SK-N-MC (cell line): ENCODE data around the gene RTBDN.

ENCODE experiments used
- EZH2 ChIP-seq: fragments of 200-600 bp; sonication (generic); IDR thresholded peaks from one replicate; pipeline ENCODE4 v1.6.1; 2017; ENCODE audit warnings: antibody characterized with exemption
- FOXP2 ChIP-seq: optimal IDR thresholded peaks from 2 replicates; pipeline ENCODE3; 2011; ENCODE audit warnings: mild to moderate bottlenecking, moderate library complexity; ENCODE audit not compliant: insufficient read depth; ENCODE audit errors: extremely low read length, control extremely low read depth
- POLR2AphosphoS5 ChIP-seq: IDR thresholded peaks from 2 replicates; pipeline ENCODE4 v1.6.1; 2012; ENCODE audit warnings: mild to moderate bottlenecking, low read depth, low read length, borderline replicate concordance

DNA sequence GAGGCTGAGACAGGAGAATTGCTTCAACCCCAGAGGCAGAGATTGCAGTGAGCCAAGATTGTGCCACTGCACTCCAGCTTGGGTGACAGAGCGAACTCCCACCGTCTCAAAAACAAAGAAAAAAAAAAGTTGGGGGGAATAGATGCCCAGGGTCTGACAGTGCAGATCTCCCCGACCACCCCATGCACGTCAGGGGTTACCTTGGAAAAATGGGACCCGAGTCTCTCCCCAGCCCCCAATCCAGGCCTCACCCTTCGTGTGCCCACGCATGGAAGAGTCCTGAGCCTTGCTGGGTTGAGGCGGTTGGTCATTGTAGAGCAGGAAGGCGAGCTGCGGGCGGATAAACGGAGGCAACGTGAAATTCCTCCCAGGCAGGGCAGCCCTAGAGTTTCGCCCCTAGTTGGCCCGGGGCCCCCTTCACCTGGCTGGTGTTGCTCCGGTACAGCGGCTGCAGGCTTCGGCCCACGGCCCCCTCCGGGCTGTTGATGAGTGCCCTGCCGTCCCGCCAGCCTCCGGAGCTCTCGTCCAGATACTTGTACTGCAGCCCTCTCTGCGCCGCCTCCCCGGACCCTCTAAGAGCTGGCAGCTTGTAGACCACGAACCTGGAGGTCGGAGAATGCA, 46.3 kb upstream of the RTBDN start:
- no peak for TF ChIP-seq EZH2
- no peak for TF ChIP-seq POLR2AphosphoS5
- no peak for TF ChIP-seq FOXP2
